Stimulated activated CD8-positive, alpha-beta memory T cell treated with anti-CD3 and anti-CD28 coated beads, Interleukin-12 subunit alpha, Interleukin-12 subunit beta, amount 100 ng/mL, for 4 hours (primary cell): ENCODE data around the gene SLFN12L.
"Not testable (repeated sequence)": the region's sequence is repeated elsewhere in the genome, so short reads cannot be mapped to it uniquely, and the experiment has no call there.

Source experiments
- DNase-seq: peaks from one replicate; pipeline ENCODE4 v3.0.0-alpha.2; 2020; ENCODE audit warnings: low read depth

SLFN12L gene

GRCh38 chr17:35537601-35538141 is at the start of gene SLFN12L:
Gene SLFN12L, minus strand, starts transcription at chr17:35537678. Its CDS starts 15,314 bp downstream, at chr17:35522364.
- DNase-seq: no peak

- no peak for DNase-seq
Measured at GRCh38 chr17:35586569-35587073, 49.1 kb upstream of the SLFN12L start.

DNA sequence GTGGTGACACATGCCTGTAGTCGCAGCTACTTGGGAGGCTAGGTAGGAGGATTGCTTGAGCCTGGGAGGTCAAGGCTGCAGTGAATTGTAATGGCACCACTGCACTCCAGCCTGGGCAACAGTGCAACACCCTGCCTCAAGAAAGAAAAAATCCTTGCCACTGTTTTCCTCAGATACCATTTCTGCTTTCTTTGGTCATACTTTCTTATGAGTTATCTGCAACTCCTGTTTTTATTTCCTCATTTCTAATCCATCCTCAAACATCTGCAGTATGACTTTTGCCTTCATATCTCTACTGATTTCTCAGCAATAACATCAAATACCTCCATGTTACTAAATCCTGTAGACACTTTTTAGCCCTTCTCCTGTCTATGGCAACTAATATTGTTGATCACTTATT is 46.6 kb upstream of the SLFN12L start:
- no peak for DNase-seq

DNA sequence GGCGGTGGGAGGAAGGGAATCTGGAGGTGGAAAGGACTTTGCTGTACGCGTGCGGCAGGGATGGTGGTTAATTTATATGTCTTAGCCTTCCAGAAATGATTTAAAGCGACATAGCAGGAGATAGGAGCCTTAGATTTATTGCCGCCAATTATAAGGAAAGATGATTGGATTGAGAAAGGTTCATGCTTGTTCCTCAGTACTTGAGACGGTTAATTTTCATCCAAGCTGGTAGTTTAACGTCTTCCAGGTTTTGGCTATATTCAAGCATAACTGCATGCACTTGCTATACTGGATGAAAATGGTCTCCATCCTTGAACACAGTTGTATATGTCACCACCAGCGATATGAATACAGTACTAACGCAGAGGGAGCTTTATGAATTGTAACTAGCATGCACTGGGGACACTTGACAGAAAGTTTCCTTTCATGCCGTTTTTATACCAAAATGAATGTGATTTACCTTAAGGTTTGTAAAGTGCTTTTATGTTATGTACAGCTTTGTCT is 41.5 kb upstream of the SLFN12L start:
- no peak for DNase-seq

GRCh38 chr17:35578197-35578928 is 40.9 kb upstream of the SLFN12L start, which contains the start of gene PEX12:
Gene PEX12, minus strand, starts transcription at chr17:35578571. Its CDS starts 550 bp downstream, at chr17:35578021.
- DNase-seq: peak; percentile 72

GRCh38 chr17:35577830-35578196 is 40.3 kb upstream of the SLFN12L start:
- no peak for DNase-seq

DNA sequence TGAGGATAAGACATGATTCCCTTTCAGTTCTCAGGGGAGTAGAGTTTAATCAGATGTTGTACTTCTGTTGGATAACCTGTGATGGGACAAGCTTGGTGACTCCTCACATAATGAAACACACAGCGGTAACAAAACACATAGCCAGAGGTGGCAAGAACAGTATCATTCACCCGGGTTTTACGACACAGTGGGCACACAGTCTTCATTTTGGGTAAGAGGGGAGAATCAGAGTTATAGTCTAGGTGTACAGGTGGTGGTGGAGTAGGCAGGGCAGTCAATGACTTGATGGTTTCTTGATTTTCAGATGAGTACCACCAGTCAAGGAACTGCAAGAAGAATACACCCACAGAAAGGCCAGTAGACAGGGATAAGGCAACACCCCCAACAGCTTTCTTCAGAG is 38.3 kb upstream of the SLFN12L start:
- DNase-seq: no peak

DNA sequence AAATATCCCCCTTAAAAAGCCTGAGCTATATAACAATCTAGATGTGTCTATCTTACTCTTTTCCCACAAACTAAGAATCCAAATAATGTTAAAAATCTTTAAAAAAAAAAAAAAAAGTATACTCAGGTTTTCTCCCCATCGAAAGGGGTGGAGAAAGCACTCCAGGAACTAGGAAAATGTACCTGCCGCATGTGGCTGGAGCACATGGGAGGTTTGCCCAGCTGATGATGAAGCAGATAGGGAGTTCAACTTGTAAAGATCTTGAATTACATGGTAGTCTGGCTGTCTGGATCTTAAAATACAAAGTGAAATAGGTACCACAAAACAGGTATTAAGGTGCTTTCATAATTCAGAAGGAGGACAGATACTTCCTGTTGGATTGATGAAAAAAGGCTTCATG is 31.9 kb upstream of the SLFN12L start:
- no peak for DNase-seq

GRCh38 chr17:35568561-35568960 is 31.1 kb upstream of the SLFN12L start:
- DNase-seq: no peak

DNA sequence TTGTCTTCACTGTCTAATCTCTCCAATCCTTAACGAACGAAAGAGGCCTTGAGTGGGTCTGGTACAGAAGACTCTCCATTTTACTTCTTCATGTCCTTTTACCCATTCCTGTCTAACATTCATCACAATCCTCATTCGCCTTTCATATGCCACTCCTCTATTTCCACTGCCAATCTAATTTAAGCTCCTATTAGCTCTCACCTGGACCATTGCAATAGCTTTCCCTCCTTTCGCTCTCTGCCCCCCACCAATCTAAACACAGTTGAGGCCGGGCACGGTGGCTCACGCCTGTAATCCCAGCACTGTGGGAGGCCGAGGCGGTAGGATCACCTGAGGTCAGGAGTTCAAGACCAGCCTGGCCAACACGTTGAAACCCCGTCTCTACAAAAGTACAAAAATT is 29.5 kb upstream of the SLFN12L start:
- no peak for DNase-seq

DNA sequence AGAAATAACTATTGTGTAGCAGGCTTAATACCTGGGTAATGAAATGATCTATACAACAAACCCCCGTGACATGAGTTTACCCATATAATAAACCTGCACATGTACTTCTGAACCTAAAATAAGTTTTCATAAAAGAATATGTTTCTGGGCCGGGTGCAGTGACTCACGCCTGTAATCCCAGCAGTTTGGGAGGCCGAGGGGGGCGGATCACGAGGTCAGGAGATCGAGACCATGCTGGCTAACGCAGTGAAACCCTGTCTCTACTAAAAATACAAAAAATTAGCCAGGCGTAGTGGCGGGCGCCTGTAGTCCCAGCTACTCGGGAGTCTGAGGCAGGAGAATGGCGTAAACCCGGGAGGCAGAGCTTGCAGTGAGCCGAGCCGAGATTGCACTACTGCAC is 25.7 kb upstream of the SLFN12L start:
- not testable (repeated sequence) for DNase-seq

DNA sequence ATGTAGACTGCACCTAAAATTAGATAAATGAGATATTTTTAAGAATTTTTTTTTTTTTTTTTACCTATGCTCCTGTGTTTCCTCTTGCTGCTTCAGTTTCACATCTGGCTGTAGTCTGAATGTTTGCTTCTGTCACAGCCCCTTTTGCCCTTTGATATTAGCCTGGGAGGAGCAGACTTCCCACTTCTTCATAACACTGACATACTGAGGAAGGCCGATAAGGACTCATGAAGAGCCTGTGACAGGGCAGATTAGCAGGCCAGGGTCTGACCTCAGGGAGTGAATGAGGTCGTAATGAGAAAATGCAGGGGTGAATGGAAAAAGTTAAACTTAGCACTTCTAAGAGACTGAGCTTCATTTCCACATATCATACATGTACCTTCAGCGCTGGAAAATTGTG is 23.2 kb upstream of the SLFN12L start, which contains the start of gene SLFN14:
Gene SLFN14 (minus strand): TSS at position 117 of the 400 bp plus-strand sequence. CDS start 2,757 bp downstream, outside the sequence.
- DNase-seq: no peak

DNA sequence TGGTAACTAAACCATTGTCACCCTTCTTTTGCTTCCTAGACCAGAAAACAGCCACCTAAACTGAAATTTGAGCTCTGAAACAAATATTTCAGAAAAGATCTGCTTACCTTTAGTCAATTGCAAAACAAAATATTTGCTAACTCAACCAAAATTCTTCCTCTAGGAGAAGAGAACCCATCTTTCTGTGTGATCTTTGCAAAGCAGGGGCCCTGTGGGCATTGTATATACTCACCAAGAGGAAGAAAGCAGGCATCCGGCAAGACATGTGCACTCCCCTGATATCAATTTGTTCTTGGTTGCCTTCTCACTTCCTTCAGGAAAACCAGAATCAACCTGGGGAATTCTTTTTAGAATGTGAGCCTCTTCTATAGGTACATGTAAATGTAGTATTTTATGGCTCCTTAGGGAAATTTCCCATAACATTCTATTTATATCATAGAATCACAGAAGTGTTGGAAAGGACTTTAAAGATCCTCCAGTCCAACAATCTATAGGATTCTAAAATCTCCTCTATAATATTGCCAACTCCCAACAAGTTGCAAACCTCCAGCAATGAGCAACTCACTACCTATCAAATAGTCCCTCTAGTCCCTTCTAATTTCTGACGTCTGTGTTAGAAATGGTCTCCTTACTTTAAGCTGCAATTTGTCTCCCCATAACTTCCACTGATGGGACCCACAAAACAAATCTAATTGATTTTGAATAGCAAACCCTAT is 22.2 kb upstream of the SLFN12L start:
- no peak for DNase-seq

DNA sequence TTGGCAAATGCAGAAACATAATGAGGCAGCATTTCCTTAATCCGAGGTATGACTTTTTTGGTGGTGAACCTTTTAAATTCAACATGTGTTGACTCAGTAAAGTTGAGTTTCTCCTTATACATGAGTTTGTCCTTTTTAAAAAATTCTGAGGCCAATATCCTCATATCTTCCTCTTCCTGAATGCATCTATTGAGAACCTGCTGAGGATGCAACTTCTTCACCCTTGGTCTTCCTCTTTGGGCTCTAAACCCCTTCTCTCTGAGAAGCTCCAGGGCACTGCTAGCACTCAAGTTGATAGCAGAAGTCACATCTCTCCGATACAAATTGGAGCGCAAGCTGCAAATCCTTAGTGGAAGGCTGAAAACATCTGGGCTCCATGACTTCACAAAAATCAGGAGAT is 19.9 kb upstream of the SLFN12L start:
- no peak for DNase-seq

GRCh38 chr17:35555691-35556090 is 18.2 kb upstream of the SLFN12L start:
- DNase-seq: no peak

GRCh38 chr17:35554668-35555067 is 17.2 kb upstream of the SLFN12L start:
- DNase-seq: no peak

DNA sequence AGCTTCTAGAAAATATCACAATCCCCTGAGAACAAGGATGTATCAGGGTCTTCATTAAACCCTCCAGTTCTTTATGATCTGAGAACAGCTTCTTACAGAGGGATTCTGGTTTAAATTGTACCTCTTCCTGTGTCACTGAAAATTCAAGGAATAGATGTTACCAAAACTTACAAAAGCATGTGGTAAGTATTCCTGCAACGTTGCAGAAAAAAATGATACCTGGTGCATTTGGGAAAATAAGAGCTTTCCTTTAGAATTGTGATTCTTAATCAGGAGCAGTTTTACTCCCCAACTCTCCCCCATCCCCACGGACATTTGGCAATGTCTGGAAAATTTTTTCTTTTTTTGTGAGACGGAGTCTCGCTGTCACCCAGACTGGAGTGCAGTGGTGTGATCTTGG is 15.8 kb upstream of the SLFN12L start:
- DNase-seq: no peak

DNA sequence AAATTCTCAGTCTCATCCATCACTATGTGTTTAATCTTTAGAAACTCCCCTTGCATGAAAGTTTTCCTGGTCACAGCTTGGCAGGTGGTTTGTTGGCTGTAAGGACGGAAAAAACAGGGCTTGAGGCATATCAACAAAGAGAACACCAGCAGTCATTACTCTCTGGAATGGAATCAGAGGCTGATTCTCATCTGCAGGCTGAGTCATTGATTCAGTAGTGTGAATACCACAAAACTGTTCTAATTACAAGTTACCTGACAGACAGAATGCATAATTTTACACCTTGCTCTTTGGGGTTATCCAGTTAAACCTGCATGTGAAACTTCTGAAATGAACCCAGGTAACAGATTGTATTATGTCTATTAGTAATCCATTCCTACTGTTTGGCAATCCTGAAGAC is 11.5 kb upstream of the SLFN12L start:
- no peak for DNase-seq

DNA sequence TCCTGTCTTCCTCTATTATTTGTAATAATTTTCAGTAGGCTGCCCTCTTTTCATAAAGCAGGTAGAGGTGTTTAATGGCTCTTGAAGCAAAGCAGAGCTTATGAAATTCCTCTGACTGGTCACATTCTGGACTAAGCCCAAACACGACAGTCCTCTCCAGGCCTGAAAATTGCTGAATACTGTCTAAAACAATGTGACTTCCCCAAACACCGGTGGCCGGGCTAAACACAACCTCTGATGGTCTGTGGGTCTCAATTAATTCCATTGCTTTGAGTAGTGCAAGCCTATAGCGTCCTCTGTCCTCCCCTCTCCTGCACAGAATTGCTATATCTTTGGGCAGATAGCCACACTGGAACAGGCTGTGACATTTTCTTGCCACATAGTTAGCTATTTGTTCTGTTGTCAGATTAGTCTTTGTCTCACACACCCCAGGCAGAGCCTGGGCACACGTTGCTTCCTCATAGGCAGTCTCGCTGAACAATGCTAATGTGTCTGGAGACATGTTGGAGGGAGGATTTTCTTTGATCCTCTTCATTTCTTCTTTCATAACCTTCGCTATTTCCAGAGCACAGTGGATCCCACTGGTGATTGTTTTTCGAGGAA is 10.8 kb upstream of the SLFN12L start:
- no peak for DNase-seq

GRCh38 chr17:35546487-35546886 is 9.0 kb upstream of the SLFN12L start:
- DNase-seq: no peak

GRCh38 chr17:35545150-35545549 is 7.7 kb upstream of the SLFN12L start:
- no peak for DNase-seq

GRCh38 chr17:35543856-35544255 is 6.4 kb upstream of the SLFN12L start:
- no peak for DNase-seq
